Measurements from ENCODE around the gene C1orf232. TPM values are rescaled to one million over a fixed set of nuclear protein-coding genes. Genes with fewer than 3 reads are reported as not detected.
A peak's percentile ranks its signal among the peaks of the same experiment; 100 is the strongest.

The C1orf232 gene
- total and polyA plus RNA-seq, 2 of the 13 experiments (the other 11 are each of a cell fraction or from before 2014, with no cell fraction given) = not detected

GRCh38 chr1:26169669-26170471 lies 1.1 kb upstream of the C1orf232 start, which contains the start of gene ZNF593 (continued):
- TF ChIP-seq, protein P1, sequence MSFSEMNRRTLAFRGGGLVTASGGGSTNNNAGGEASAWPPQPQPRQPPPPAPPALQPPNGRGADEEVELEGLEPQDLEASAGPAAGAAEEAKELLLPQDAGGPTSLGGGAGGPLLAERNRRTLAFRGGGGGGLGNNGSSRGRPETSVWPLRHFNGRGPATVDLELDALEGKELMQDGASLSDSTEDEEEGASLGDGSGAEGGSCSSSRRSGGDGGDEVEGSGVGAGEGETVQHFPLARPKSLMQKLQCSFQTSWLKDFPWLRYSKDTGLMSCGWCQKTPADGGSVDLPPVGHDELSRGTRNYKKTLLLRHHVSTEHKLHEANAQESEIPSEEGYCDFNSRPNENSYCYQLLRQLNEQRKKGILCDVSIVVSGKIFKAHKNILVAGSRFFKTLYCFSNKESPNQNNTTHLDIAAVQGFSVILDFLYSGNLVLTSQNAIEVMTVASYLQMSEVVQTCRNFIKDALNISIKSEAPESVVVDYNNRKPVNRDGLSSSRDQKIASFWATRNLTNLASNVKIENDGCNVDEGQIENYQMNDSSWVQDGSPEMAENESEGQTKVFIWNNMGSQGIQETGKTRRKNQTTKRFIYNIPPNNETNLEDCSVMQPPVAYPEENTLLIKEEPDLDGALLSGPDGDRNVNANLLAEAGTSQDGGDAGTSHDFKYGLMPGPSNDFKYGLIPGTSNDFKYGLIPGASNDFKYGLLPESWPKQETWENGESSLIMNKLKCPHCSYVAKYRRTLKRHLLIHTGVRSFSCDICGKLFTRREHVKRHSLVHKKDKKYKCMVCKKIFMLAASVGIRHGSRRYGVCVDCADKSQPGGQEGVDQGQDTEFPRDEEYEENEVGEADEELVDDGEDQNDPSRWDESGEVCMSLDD (CRISPR knock-in tag; IDR thresholded peaks at IDR 0.05; ENCODE audit: borderline replicate concordance) = 0 out of 2 replicates have a peak, but pooled peaks have one; percentile 44
- TF ChIP-seq MXI1 (IDR thresholded peaks at IDR 0.05; ENCODE audit: borderline replicate concordance, low read depth, low read length) (peak; percentile 99; the same call in 2 of the 3 replicates), MIXL1 (CRISPR knock-in tag; IDR thresholded peaks at IDR 0.05) (peak; percentile 29; the same call in 1 of the 2 replicates), ZNF75D (CRISPR knock-in tag; IDR thresholded peaks at IDR 0.05; ENCODE audit: borderline replicate concordance) (no peak), ZBTB40 (IDR thresholded peaks at IDR 0.05) (no peak), ZBTB40 (CRISPR knock-in tag; IDR thresholded peaks at IDR 0.05) (peak; percentile 76), ZNF790 (CRISPR knock-in tag; IDR thresholded peaks at IDR 0.05; ENCODE audit: borderline replicate concordance) (peak; percentile 66; the same call in 1 of the 2 replicates), STAG1 (CRISPR knock-in tag; IDR thresholded peaks at IDR 0.05) (peak; percentile 31), ZNF644 (CRISPR knock-in tag; IDR thresholded peaks at IDR 0.05; ENCODE audit: low read depth) (no peak), ZNF296 (CRISPR knock-in tag; conservative IDR thresholded peaks at IDR 0.05) (no peak)
- TF ChIP-seq, protein P2, sequence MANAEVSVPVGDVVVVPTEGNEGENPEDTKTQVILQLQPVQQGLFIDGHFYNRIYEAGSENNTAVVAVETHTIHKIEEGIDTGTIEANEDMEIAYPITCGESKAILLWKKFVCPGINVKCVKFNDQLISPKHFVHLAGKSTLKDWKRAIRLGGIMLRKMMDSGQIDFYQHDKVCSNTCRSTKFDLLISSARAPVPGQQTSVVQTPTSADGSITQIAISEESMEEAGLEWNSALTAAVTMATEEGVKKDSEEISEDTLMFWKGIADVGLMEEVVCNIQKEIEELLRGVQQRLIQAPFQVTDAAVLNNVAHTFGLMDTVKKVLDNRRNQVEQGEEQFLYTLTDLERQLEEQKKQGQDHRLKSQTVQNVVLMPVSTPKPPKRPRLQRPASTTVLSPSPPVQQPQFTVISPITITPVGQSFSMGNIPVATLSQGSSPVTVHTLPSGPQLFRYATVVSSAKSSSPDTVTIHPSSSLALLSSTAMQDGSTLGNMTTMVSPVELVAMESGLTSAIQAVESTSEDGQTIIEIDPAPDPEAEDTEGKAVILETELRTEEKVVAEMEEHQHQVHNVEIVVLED (CRISPR knock-in tag; IDR thresholded peaks at IDR 0.05; ENCODE audit: borderline replicate concordance) = peak; percentile 90
- TF ChIP-seq, protein P3, sequence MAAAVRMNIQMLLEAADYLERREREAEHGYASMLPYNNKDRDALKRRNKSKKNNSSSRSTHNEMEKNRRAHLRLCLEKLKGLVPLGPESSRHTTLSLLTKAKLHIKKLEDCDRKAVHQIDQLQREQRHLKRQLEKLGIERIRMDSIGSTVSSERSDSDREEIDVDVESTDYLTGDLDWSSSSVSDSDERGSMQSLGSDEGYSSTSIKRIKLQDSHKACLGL (CRISPR knock-in tag; IDR thresholded peaks at IDR 0.05) = peak; percentile 100

All from HepG2 (cell line).